HCEC 1CT (cell line): ENCODE data around the gene NPPB.
"Not testable (repeated sequence)": the region's sequence is repeated elsewhere in the genome, so short reads cannot be mapped to it uniquely, and the experiment has no call there.

ENCODE experiments used
- DNase-seq: peaks from one replicate; pipeline ENCODE4 v3.0.0-alpha.2; 2017

The NPPB gene

DNA sequence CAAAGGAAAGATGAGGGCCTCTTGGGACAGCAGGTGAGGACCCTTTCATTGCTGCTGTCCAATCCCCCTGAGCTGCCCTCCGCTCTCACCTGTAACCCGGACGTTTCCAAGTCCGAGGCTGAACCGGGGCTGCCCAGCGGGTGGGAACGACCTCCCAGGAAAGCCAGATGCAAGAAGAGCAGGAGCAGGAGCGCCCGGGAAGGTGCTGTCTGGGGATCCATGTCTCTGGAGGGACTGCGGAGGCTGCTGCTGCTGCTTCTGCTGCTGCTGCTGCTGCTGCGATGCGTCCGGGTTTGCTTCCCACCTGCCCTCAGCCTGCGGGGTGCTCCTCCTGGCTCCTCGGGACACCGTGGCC lies at the start of gene NPPB:
Gene NPPB (minus strand): TSS at position 333 of the 355 bp plus-strand sequence. CDS start 112 bp downstream, at position 221.
- DNase-seq = no peak

DNA sequence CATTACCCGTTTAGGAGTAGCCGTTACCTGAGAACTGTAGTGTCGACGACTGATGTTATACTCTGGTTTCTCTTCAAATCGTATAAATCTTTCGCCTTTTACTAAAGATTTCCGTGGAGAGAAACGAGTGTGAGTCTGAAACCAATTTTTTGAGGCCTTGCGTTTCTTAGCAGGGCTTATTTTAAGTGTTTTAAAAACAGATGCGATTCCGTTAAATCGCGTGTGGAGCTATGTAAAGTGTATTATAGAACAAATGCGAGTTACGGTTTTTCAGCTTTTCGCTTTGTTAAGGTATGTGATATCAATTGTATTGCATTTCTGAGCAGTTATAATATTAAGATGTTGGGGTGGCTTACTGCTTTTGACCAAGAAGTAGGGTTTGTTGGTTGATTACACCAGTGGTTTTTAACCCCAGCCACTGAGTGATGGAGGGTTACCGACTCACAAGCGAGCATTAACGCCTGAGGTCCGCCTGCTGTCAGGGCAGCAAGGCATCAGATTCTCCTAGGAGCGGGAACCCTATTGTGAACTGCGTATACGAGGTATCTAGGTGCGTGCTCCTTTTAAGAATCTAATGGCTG lies 49.4 kb upstream of the NPPB start:
- DNase-seq = peak; percentile 100

DNA sequence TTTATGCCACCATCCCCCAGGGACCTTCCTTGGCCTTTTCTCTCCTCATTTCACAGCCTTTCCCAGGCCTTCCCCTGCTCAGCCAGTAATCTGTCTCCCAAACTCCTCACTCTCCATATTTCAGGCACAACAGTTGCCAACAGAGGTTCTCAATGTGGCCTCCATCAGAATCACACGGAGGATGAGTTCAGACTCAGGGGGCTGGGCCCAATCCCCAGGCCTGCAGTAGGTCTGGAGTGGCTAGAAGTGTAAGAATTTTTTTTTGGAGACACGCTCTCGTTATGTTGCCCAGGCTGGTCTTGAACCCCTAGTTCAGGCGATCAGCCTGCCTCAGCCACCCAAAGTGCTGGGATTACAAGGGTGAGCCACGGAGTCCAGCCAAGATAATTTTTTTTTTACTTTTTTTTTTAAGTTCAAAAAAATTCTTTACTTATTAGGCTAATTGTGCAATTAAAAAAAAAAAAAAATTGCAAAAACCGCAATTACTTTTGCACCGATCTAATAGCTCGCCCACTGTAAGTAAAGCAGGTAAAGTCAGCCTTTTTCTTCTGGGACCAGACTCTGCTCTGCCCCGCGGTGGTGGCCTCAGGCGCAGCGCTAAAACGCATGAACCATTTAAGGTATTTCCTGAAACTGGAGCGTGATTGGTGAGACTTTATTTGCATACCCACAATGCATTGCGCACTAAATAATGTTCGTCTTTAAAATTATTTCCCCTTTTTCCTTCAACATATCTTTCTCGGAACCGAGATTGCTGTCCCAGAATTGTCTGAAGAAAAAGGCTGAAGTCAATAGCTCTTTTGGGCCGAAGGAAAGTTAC lies 48.7 kb upstream of the NPPB start:
- peak; percentile 95 for DNase-seq

DNA sequence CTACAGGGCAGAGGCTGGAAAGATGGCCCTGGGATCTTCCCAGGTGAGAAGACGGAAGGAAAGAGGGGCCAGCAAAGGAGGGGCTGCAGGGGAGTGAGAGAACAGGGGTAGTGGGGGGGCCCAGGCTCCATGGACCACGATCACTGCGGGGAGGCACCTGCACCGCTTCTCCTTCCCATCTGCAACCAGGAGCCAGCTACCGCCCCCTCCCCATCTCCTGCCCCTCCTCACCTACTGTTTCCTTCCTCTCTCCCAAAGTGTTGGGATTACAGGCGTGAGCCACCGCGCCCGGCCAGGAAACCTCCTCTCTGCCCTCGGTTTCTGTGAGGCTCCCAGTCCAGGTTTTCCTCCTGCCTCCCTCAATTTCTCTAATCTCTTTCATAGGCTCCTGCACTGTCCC lies 48.1 kb upstream of the NPPB start:
- DNase-seq = no peak

DNA sequence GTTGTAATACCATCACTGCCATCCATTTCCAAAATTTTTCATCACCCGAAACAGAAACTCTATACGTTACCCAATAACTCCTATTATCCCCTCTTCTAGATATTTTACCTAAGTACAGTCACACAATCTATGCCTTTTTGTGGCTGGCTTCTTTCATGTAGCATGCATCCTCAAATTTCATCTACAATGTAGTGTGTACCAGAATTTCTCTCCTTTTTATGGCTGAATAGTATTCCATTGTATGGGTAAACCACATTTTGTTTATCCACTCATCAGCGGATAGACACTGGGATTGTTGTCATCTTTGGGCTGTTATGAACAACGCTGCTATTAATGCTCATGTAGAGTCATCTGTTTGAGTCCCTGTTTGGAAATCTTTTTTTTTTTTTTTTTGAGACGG lies 46.2 kb upstream of the NPPB start:
- no peak for DNase-seq

DNA sequence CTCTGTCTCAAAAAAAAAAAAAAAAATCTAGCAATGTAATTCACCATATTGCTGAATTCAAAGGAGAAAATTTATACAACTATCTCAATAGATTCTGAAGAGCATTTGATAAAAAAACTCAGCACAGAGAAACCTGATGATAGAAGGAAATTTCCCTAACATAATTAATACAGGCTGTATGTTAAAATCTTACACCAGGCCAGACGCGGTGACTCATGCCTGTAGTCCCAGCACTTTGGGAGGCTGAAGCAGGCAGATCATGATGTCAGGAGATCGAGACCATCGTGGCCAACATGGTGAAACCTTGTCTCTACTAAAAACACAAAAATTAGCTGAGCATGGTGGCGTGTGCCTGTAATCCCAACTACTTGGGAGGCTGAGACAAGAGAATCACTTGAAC lies 45.4 kb upstream of the NPPB start:
- DNase-seq = peak; percentile 17

DNA sequence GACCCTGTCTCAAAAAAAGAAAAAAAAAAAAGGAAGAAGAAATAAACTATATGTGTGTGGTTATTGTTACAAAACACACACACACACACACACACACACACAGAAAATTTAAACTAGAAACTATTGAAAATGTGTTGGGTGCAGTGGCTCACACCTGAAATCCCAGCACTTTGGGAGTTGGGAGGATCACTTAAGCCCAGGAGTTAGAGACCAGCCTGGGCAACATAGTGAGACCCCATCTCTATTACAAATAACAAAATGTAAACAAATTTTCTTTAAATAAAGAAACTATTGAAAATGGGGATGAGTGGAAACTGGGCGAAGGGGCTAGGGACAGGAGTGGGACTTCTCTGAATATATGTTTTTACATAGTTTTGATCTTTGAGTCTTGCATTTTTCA lies 44.5 kb upstream of the NPPB start:
- no peak for DNase-seq

DNA sequence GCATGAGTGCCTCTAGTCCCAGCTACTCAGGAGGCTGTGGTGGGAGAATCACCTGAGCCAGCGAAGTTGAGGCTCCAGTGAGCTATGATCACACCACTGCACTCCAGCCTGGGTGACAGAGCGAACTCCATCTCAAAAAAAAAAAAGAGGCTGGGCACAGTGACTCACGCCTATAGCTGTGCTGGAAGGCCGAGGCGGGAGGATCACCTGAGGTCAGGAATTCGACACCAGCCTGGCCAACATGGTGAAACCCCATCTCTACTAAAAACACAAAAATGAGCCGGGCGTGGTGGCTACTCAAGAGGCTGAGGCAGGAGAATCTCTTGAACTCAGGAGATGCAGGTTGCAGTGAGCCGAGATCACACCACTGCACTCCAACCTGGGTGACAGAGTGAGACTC lies 42.7 kb upstream of the NPPB start:
- not testable (repeated sequence) for DNase-seq

DNA sequence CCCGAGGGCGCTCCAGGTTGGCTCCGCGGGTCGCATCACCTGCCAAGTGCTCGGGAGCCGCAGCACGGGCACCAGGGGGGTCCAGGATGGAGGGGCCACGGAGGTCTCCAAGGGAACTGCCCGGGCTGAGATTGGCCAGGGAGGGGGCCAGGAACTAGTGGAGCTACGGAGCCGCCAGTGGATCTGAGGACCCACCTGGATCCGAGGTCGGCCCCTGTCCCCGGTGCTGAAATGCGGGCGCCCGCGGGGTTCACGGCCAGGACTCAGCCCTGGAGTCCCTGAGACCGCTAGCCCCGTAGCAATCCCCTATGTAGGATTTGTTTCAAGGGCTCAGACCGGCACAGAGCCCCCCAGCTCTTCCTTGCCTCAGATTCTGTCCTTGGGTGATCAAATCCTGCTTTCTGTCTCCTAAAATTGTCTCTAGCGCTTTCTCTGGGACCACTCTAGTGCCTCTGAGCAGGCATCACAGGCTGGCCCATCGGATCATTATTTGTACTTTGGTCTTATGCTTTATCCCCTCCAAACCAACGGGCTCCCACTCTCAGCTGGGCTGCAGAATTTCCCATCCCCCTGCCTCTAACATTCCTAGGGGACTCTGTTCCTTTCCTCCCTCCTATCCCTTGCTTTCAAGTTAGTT lies 40.2 kb upstream of the NPPB start:
- DNase-seq = no peak

DNA sequence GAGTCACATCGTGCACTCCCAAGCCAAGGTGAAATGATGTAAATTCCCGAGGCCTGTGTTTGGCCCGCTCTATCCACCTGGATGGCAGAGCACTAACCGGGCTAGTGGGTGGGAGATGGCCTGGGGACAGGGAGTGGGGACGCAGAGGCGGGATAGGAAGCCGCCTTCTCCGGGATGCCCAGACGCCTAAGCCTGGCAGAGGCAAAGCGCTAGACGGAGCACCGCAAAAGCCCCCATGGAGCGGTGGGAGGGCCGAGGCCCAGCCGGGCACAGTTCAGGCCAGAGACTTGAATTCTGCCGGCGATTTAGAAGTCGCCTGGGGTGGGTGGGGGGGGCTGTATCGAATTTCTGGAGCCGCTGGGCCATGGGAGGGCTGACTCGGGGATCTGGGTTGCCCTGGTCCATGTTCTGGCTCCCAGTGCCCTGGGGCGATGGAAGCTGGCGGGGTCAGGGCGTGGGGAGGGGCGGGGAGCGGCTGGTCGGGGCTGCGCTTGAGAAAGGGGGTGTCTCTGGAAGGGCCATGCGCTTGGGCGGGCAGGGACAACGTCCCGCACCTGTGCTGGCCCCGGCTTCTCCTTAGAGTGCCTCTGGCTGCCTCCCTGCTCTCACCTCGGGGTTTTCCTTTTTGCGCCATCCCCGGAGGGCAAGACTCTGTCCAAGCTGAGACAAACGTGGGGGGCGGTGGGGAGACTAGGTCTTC lies 39.5 kb upstream of the NPPB start:
- no peak for DNase-seq

DNA sequence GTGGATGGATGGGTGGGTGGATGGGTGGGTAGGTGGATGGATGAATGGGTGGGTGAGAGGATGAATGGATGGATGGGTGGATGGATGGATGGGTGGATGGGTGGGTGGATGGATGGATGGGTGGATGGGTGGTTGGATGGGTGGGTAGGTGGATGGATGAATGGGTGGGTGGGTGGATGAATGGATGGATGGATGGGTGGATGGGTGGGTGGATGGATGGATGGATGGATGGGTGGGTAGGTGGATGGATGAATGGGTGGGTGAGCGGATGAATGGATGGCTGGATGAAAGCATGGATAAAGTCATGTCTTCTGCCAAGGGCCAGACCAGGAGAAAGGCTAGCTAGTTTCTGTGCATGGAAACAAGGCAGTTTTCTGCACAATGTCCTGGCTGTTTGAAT lies 35.8 kb upstream of the NPPB start:
- not testable (repeated sequence) for DNase-seq

DNA sequence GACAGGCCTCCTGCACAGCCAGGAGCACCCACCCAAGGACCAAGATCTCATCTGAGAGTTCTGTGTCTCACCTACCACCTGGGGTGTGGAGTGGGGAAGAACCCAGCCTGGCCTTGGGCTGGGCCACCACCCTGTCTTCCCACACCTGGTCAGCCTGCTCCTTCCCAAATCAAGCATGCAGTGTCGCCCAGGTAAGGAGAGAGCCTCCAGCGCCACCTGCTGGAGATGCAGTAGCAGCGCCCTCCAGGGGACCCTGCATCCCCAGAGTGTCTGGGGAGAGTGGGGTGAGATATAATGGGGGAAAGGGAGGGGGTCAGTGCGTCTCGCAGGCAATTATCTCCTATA lies 35.1 kb upstream of the NPPB start:
- DNase-seq = peak; percentile 31

DNA sequence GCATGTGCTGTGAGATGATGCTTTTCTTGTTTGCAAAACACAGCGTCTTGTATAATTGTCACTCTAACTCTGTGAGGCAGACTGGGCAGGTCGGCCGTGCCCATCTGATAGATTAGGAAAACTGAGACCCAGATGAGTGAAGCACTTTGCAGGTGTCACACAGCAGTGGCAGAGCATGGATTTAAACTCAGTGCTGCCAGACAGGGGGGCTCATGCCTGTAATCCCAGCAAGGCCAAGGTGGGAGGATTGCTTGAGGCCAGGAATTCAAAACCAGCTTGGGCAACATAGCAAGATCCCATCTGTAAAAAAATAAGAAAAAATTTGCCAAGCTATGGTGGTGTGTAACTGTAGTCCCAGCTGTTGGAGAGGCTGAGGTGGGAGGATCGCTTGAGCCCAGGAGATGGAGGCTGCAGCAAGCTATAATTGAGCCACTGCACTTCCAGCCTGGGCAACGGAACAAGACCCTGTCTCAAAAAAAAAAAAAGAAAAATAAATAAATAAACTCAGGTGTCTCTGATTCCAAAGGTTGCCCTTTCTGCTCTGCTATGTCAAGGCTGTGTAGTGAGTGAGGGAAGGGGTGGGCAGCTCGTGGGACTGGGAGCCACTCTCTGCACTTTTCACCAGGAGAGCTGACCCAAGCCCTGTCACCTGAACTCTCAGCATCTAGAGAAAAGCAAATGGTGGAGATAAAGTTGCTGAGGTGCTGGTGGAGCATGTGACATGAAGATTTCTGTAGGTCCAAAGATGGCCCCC lies 32.9 kb upstream of the NPPB start:
- no peak for DNase-seq

DNA sequence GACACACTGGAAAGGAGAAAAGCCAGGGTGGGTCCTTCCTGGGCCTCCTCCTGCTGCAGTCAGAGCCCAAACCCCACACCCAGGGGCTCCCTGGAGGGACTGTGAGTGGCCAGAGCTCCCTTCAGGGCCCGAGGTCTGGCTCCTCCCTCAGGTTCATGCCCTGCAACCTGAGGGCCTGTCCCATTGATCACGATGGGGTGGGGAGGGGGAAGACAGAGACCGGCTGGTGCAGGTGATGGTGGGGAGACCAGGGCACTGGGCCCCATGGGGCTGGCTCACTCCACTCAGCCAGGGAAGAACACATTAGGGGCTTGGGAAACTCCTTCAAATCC lies 30.1 kb upstream of the NPPB start:
- DNase-seq = no peak

DNA sequence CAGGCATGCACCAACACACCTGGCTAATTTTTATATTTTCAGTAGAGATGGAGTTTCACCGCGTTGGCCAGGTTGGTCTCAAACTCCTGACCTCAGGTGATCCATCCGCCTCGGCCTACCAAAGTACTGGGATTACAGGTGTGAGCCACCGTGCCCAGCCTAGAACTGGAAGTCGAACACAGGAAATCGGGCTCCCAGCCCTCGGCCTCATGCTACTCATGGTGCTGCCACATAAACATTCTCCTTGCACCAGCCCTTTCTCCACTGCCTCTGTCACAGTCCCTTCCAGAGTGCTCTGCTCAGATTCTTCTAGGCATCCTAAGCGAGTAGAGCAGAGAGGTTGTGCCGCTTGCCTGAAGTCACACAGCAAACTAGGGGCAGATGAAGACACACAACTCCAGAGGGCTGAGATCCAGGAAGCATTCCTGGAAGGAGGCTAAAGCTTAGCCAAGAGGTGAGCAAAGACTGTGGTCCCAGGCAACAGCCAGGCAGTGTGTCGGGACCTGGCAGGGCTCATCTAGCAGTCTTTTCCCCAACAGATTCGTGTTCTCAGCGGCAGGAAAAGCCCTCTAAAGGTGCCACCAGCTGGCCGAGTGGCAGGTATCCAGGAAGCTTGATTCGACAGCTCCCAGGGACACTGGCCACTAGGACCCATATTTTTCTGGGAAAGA lies 29.6 kb upstream of the NPPB start:
- no peak for DNase-seq

DNA sequence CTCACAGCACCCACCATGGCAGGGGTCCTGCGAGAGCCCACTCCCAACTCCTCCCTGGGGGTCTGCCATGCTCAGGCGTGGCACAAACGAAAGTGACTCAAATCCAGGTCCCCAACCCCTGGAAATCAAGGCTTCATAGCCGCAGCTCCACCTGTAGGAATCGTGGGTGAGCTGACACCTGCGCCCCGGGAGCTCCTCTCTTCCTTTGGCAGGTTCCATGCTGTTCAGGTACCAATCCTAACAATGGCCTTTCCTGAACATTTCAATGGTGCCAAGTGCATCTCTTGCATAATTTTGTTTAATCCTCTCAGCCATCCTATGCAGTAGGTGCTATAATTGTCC lies 28.9 kb upstream of the NPPB start:
- DNase-seq = no peak

DNA sequence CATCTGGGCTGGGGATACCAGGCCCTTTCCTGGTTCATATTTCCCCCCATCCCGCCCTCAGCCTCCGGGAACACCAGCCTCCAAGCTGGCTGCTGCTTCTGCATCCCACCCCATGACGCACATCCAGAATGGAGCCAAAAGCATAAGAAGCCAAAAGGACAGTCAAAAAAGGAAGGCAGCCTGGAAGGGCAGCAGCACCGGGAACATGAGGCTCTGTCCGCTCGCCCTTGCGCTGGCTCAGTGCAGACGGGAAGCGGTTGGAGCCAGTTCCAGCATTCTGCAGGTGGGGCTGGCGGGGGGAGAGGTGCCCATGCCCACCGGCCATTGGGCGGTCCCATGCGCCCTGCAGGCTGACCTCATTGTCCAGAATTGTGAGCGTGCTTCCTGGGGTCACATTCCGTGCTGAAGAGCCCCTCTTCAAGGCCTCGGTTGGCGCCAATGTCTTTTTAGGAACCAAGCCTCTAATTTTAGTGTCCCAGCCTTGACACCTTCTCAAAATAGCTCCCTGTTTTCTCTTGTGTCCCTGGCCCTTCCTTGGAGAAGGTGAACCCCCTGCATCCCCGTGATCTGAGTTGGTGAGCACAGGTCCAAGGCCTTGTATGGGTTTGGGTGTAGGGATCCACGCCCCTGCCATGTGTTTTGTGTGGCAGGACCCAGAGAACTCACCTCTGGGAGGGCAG lies 28.4 kb upstream of the NPPB start:
- DNase-seq = no peak

DNA sequence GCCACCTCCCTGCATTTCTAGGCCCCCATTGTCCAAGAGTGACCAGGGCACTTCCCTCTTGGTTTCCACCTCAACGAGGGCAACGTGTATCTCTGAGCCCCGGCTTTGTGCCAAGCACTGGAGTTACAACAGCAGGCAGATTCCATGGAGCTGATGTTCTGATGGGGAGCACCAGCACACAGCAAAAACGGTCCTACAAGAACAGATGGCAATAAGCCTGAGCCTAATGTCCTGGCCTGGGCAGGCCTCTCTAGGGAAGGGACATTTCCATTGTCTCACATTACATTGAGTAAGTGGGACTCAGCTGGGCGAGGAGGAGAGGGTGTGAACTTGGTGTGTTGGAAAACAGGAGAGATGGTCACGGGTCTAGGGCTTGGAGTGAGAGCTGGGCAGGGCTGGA lies 27.2 kb upstream of the NPPB start:
- DNase-seq = no peak

DNA sequence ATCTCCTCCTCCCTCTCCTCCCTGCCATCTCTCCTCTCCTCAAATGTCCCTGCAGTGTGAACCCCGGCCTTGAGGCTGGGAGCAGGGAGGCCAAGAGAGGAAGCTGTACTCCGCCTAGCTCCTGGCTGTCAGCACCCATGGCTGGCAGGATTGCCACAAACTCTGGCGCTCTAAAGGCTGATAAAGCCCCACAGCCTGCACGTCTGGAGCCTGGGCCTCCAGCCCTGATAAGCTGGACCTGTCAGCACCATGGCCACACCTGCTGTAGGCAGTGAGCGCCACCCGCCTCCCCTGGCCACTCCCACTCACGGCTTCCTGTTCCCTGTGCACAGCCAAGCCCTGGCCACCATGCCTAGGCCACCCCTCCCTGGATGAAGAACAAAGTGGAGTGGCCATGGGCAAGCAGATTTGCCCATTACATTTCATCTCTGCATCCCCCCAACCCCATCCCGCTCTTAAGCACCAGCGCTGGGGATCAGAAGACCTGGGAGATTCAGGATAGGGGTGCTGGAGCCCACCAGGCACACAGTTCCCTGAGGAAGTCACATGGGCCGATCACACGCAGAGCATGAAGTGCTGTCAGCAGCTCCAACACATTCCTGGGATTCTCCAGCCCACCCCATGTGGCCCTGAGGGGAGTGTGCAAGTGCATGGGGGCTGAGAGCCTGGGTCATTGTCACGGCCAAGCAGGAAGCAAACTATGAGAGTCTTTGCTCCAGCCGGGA lies 24.2 kb upstream of the NPPB start:
- no peak for DNase-seq

DNA sequence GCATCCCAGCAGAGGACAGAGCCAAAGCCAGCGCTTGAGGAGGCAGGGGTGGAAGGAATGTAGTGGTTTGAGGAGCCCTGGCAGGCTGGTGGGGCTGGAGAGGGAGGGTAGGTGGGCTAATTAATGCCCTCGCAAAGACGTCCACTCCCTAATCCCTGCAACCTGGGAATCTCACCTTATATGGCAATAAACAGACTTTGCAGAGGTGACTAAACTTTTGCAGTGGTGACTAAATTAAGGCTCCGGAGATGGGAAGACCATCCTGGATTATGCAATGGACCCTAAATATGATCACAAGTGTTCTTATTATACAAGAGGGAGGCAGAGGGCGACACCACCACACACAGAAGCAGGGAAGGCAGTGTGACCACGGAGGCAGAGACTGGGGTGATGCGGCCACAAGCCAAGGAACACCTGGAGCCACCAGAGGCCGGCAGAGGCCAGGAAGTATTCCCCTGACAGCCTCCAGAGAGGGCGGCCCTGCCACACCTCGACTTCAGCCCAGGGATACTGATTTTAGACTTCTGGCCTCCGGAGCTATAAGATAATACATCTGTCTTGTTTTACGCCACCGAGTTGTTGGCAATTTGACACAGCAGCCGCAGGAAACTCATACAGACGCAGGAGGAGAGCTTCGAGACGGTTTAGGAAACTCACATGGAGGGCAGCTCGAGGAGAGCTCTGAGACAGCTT lies 23.1 kb upstream of the NPPB start:
- DNase-seq = peak; percentile 22
